Measurements from ENCODE around the gene DMRT1. TPM values are rescaled to one million over a fixed set of nuclear protein-coding genes. Genes with fewer than 3 reads are reported as not detected.

Gene DMRT1
- total and polyA plus RNA-seq, 9 of the 15 experiments (the other 6 are each of a cell fraction or from before 2014, with no cell fraction given), result not detected

DNA sequence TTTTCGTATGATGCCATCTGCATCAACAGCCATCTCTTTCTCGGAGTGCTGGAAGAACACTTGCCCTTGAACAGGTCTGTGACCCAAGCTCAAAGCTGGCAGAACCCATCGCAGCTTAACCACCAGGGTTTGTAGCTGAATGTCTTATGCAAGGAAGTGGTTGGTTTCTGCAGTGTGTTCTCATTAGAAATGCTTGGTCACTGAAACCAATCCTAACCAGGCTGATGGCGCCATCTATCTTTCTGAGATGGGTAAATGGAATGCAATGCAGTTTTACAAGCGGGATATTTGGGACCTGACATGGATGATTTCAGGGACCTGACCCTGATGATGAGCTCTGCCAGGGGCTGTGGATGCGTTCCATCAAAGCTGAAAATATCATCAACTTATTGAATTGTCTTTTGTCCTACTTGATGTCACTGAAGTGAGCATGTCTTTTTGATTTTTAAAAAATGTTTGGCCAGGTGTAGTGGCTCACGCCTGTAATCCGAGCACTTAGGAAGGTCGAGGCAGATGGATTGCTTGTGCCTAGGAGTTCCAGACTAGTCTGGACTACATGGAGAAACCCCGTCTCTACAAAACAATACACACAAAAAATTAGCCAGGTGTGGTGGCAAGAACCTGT, 163.7 kb downstream of the DMRT1 start:
- peak; percentile 71 for ATAC-seq
- no peak overlapping the region for H3K4me2 ChIP-seq (ENCODE audit: insufficient read depth, low read length)
- CTCF ChIA-PET (ENCODE audit: low intra/inter-chr PET ratio), result interaction anchor here (1.0 kb wide), 1 partner anchor 112 kb away, joined by 3 read pairs; no protein-coding TSS in a partner anchor

More for the DNA sequence above, 163.7 kb downstream of the DMRT1 start:
- Histone ChIP-seq H3K9me3 (replicated peaks; ENCODE audit: control insufficient read depth, insufficient read depth, low read depth, low read length) (no peaks in the 10 kb centered on the region), H3K9ac (ENCODE audit: insufficient read depth in 1 of 2, low read depth in 2 of 2, low read length in 2 of 2) (no peak overlapping the region), H3K27ac (ENCODE audit: extremely low read depth, low read depth, low read length) (no peak overlapping the region), H3K4me3 (no peak overlapping the region), H4K20me1 (replicated peaks; ENCODE audit: control insufficient read depth, insufficient read depth, low read length) (no peaks in the 10 kb centered on the region), H3K4me1 (replicated peaks in 1 of 2; ENCODE audit: control insufficient read depth in 2 of 2, insufficient read depth in 2 of 2, low read length in 2 of 2) (no peaks in the 10 kb centered on the region), H2AFZ (ENCODE audit: low read depth, low read length) (no peak overlapping the region), H3K9me1 (ENCODE audit: control insufficient read depth, insufficient read depth, low read length) (no peaks in the 10 kb centered on the region), H3K79me2 (ENCODE audit: control insufficient read depth, insufficient read depth, low read length) (no peaks in the 10 kb centered on the region), H3K36me3 (ENCODE audit: control insufficient read depth, insufficient read depth, low read length) (no peaks in the 10 kb centered on the region), H3K27me3 (ENCODE audit: control insufficient read depth in 2 of 2, insufficient read depth in 2 of 2, low read length in 2 of 2) (no peaks in the 10 kb centered on the region)
- peak; percentile 15 for FAIRE-seq
- WGBS (ENCODE audit: insufficient coverage, low coverage, missing lambda C conversion rate), result 1% methylated on average over 9 of the region's 10 CpGs
- BruUV-seq (replicated peaks), result no TSS peak
- in situ Hi-C loops (cut with MboI), result loop anchor here (5.0 kb wide), 1 partner anchor 123 kb away; no protein-coding TSS in a partner anchor
- POLR2A ChIA-PET, result no interaction called here
- intact Hi-C loops (cut with micrococcal nuclease), result loop anchor here (1.0 to 5.0 kb wide), 2 partner anchors 113 to 393 kb away; no protein-coding TSS in a partner anchor
- TF ChIP-seq BMI1 (IDR thresholded peaks at IDR 0.05; ENCODE audit: low read length) (no peak), NFE2L1 (tag; IDR thresholded peaks at IDR 0.05; ENCODE audit: borderline replicate concordance, low read depth) (no peak), TFAM (CRISPR knock-in tag; conservative IDR thresholded peaks at IDR 0.05) (no peak), MAFG (tag; conservative IDR thresholded peaks at IDR 0.05) (0 out of 2 replicates have a peak, but pooled peaks have one; percentile 11), GTF2F1 (IDR thresholded peaks at IDR 0.05; ENCODE audit: low read depth, low read length) (no peak), ZFP36 (IDR thresholded peaks at IDR 0.05; ENCODE audit: low read depth, low read length, partially characterized antibody) (no peak), TEAD4 (IDR thresholded peaks at IDR 0.05; ENCODE audit: low read length) (peak; percentile 8; the same call in 1 of the 2 replicates), TEAD4 (CRISPR knock-in tag; IDR thresholded peaks at IDR 0.05; ENCODE audit: borderline replicate concordance) (no peak), NBN (IDR thresholded peaks at IDR 0.05; ENCODE audit: low read depth) (no peak), RAD21 (CRISPR knock-in tag; conservative IDR thresholded peaks at IDR 0.05 in 1 of 2, IDR thresholded peaks at IDR 0.05 in 1 of 2) (peak; percentile 17 to 52; a peak in 3 of 4 replicates), CXXC5 (CRISPR knock-in tag; IDR thresholded peaks at IDR 0.05) (no peak), NFE2 (IDR thresholded peaks at IDR 0.05; ENCODE audit: low read depth) (peak; percentile 83), MAFK (IDR thresholded peaks at IDR 0.05; ENCODE audit: low read length) (peak; percentile 22; the same call in 1 of the 2 replicates), SMC3 (conservative IDR thresholded peaks at IDR 0.05; ENCODE audit: insufficient read depth, low read depth, low read length) (no peak), TBL1XR1 (IDR thresholded peaks at IDR 0.05; ENCODE audit: low read length in 2 of 2) (no peak), KDM4B (IDR thresholded peaks at IDR 0.05; ENCODE audit: borderline replicate concordance in 2 of 2, low read depth in 1 of 2) (no peak), CREB1 (IDR thresholded peaks at IDR 0.05) (no peak), CREB1 (CRISPR knock-in tag; IDR thresholded peaks at IDR 0.05) (no peak), ESRRA (IDR thresholded peaks at IDR 0.05; ENCODE audit: borderline replicate concordance, low read depth) (no peak)
- TF ChIP-seq, protein P1, sequence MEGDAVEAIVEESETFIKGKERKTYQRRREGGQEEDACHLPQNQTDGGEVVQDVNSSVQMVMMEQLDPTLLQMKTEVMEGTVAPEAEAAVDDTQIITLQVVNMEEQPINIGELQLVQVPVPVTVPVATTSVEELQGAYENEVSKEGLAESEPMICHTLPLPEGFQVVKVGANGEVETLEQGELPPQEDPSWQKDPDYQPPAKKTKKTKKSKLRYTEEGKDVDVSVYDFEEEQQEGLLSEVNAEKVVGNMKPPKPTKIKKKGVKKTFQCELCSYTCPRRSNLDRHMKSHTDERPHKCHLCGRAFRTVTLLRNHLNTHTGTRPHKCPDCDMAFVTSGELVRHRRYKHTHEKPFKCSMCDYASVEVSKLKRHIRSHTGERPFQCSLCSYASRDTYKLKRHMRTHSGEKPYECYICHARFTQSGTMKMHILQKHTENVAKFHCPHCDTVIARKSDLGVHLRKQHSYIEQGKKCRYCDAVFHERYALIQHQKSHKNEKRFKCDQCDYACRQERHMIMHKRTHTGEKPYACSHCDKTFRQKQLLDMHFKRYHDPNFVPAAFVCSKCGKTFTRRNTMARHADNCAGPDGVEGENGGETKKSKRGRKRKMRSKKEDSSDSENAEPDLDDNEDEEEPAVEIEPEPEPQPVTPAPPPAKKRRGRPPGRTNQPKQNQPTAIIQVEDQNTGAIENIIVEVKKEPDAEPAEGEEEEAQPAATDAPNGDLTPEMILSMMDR (IDR thresholded peaks at IDR 0.05 in 2 of 3, conservative IDR thresholded peaks at IDR 0.05 in 1 of 3; ENCODE audit: insufficient read depth in 2 of 3, low read depth in 1 of 3, low read length in 3 of 3), result peak; percentile 49 to 55 (median 50); a peak in 5 of 6 replicates
- TF ChIP-seq, protein P2, sequence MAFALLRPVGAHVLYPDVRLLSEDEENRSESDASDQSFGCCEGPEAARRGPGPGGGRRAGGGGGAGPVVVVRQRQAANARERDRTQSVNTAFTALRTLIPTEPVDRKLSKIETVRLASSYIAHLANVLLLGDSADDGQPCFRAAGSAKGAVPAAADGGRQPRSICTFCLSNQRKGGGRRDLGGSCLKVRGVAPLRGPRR (CRISPR knock-in tag; IDR thresholded peaks at IDR 0.05), result no peak
- peak; percentile 7 to 36 (median 16) for DNase-seq (ENCODE audit: extremely low read depth in 1 of 4, low spot score in 3 of 4)

Measured in K562 (cell line).